Natural killer cell (primary cell): ENCODE measurements around the gene POLR3GL. TPM values are rescaled to one million over a fixed set of nuclear protein-coding genes. Genes with fewer than 3 reads are reported as not detected.
A peak's percentile ranks its signal among the peaks of the same experiment; 100 is the strongest.

Experiments
- ATAC-seq, 3 donors: fragments of 150-1000 bp in 2 of 3; fragments of 200-7000 bp in 1 of 3; cut with Tn5 transposase; 1 replicate in 1 of 3; 2 replicates in 2 of 3; pipeline ENCODE4 v1.10.0; 2021; ENCODE audit warnings: mild to moderate bottlenecking in 2 of 3, moderate library complexity in 2 of 3
- DNase-seq, 2 donors: peaks; one replicate each; pipeline versions ENCODE4 v3.0.0 to v3.0.0-alpha.2; 2013 to 2021; ENCODE audit warnings: mixed read lengths in 1 of 2
- H3K27ac ChIP-seq: one replicate; pipeline ENCODE4 v1.5.1; 2013; ENCODE audit warnings: mild to moderate bottlenecking, low read length
- H3K27me3 ChIP-seq: one replicate; pipeline ENCODE4 v1.6.1; 2013; ENCODE audit warnings: low read length; ENCODE audit not compliant: control insufficient read depth, insufficient read depth
- H3K36me3 ChIP-seq: one replicate; pipeline ENCODE4 v1.6.1; 2013; ENCODE audit warnings: low read length; ENCODE audit not compliant: control insufficient read depth, insufficient read depth
- H3K4me1 ChIP-seq: one replicate; pipeline ENCODE4 v1.6.1; 2013; ENCODE audit warnings: low read length; ENCODE audit not compliant: control insufficient read depth, insufficient read depth
- H3K4me3 ChIP-seq: one replicate; pipeline ENCODE4 v1.5.1; 2013; ENCODE audit warnings: low read length
- H3K9me3 ChIP-seq: one replicate; pipeline ENCODE4 v1.6.1; 2013; ENCODE audit warnings: low read length; ENCODE audit not compliant: control insufficient read depth, insufficient read depth
- H3K27ac Mint-ChIP-seq, 2 donors: one replicate each; pipeline ENCODE4 v1.8.0; 2022; ENCODE audit warnings: mild to moderate bottlenecking in 2 of 2, mixed read lengths in 2 of 2, moderate library complexity in 1 of 2
- H3K27me3 Mint-ChIP-seq, 2 donors: one replicate each; pipeline ENCODE4 v1.8.0; 2022; ENCODE audit warnings: low read depth in 2 of 2, mixed read lengths in 2 of 2
- H3K36me3 Mint-ChIP-seq: one replicate; pipeline ENCODE4 v1.8.0; 2022; ENCODE audit warnings: mixed read lengths
- H3K4me1 Mint-ChIP-seq, 2 donors: one replicate each; pipeline ENCODE4 v1.8.0; 2022; ENCODE audit warnings: mixed read lengths in 2 of 2
- H3K4me3 Mint-ChIP-seq: one replicate; pipeline ENCODE4 v1.8.0; 2022; ENCODE audit warnings: mild to moderate bottlenecking, moderate library complexity, mixed read lengths
- H3K9me3 Mint-ChIP-seq, 2 donors: one replicate each; pipeline ENCODE4 v1.8.0; 2022; ENCODE audit warnings: mixed read lengths in 2 of 2
- WGBS: methylation state at CpG from one replicate; pipeline ENCODE4 v1.1.7; 2013; ENCODE audit warnings: missing lambda C conversion rate; ENCODE audit not compliant: insufficient coverage; 5-methylcytosine and 5-hydroxymethylcytosine counted together
- intact Hi-C: fragments of 100-400 bp; cut with micrococcal nuclease; formaldehyde crosslinking; loops from one replicate; pipeline ENCODE4 v1.14.2; 2022
- total RNA-seq, 4 donors: library from RNA; stranded (reverse); fragments of 120-200 nt in 1 of 4; gene quantifications; one replicate each; pipeline versions ENCODE4 v1.2.3 to v1.2.4, GENCODE V29; 2013 to 2022
- TF ChIP-seq, protein P1 (sequence below): fragments of 200-600 bp; IDR thresholded peaks from one replicate; pipeline ENCODE4 v1.8.0; 2022; ENCODE audit warnings: antibody characterized with exemption

POLR3GL gene
- total RNA-seq, 3 donors from 2014 or later (not counting 1 experiment from before 2014, with no cell fraction given): 34.9 to 37.5 (median 37.4) TPM

DNA sequence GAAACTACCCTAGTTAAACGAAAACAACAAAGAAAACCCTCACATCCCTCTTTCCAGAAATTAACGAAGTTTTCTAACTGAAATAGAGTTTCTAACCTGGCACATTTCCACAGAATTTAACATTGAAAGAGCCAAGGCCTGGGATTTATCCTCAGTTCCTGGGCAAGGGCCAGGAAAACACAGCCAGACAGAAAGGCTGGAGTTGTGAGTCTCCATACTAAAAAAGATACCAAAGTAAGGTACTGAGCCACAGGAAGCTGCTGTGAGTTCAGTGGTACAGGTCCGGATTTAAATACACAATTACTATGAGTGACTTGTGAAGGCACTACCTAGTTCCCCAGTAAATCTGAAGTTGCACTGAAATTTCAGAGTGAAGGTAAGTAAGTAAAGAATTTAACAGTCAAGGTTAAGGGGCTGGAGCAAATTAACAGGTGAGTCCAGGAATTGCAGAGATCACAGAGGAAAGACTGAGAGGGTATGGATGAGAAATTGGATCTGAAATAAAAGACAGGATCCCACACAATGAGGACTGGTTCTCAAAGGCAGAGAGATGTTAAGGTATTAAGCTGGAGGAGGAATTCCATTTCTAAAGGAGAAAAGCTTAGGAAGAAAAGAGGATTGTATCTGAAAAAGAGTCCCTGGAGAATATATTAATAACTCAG lies 7.6 kb upstream of the POLR3GL start:
- Mint-ChIP-seq H3K36me3 (no peaks in the 10 kb centered on the region), H3K4me3 (peak overlapping the region; percentile 96), H3K9me3 (no peaks in the 10 kb centered on the region), H3K4me1 (peaks cover 73 to 79% of the 10 kb centered on the region in 2 donors), H3K27ac (peak overlapping the region; percentile 86 to 87), H3K27me3 (no peaks in the 10 kb centered on the region)
- intact Hi-C loops: loop anchor here (2.0 kb wide), 1 partner anchor 22 kb away; no protein-coding TSS in a partner anchor
- H3K4me1 ChIP-seq: peaks cover 37% of the 10 kb centered on the region
- peaks cover 1% of the 10 kb centered on the region for H3K36me3 ChIP-seq
- H3K9me3 ChIP-seq: no peaks in the 10 kb centered on the region
- no peaks in the 10 kb centered on the region for H3K27me3 ChIP-seq
- TF ChIP-seq, protein P1, sequence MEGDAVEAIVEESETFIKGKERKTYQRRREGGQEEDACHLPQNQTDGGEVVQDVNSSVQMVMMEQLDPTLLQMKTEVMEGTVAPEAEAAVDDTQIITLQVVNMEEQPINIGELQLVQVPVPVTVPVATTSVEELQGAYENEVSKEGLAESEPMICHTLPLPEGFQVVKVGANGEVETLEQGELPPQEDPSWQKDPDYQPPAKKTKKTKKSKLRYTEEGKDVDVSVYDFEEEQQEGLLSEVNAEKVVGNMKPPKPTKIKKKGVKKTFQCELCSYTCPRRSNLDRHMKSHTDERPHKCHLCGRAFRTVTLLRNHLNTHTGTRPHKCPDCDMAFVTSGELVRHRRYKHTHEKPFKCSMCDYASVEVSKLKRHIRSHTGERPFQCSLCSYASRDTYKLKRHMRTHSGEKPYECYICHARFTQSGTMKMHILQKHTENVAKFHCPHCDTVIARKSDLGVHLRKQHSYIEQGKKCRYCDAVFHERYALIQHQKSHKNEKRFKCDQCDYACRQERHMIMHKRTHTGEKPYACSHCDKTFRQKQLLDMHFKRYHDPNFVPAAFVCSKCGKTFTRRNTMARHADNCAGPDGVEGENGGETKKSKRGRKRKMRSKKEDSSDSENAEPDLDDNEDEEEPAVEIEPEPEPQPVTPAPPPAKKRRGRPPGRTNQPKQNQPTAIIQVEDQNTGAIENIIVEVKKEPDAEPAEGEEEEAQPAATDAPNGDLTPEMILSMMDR: no peak
- ATAC-seq (no peak), DNase-seq (peak in 1 of 2 donors; percentile 52)
- peak overlapping the region; percentile 88 for H3K4me3 ChIP-seq
- 5% methylated on average over 3 of the region's 3 CpGs for WGBS
- peak overlapping the region; percentile 85 for H3K27ac ChIP-seq

DNA sequence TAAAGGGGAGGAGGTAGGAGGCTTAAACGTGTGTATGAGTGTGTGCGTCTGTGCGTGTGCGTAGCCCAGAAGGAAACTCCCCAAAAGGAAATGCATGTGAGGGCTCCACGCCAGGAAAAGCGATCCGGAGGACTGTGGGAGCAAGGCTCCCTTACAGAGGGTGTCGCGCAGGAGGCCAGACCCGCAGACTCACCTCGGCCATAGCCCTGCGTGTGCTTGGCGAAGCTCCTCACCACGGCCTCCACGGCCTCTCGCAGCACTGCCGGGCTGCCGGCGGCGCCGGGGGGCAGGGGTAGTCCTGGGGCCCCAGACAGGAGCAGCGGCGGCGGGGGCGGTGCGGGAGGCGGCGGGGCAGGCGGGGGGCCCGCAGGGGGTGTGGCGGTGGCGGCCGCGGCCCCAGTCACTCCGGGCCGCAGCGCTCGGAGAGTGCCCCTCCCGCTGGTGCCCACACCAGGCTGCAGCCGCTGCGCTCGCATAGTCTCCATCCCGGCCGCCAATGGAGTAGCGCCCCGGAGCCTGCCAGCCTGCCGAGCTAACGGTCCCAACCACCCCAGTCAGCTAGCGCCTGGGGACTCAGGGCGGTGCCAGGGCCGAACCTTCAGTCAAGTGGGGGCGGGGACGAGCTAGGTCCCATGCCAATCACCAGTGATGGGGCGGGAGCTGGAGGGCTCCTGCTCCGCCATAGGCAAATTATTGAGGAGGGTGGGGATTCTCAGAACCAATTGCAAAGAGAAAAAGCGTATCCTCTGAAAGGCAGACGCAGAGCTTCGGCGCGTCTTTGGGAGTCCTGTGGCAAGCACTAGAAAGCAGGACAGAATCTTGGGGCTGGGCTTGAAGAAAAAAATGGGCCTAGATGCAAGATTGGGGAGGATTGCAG lies 6.8 kb upstream of the POLR3GL start, which contains the start of gene LIX1L:
Gene LIX1L, minus strand, starts transcription at position 575 of the 877 bp plus-strand sequence. Its CDS starts 90 bp downstream, at position 485.
- Mint-ChIP-seq H3K36me3 (no peaks in the 10 kb centered on the region), H3K4me3 (peak within 1 kb of the TSS; percentile 96), H3K27ac (peak within 1 kb of the TSS; percentile 86 to 87), H3K9me3 (no peaks in the 10 kb centered on the region), H3K27me3 (no peaks in the 10 kb centered on the region), H3K4me1 (peaks cover 77 to 83% of the 10 kb centered on the region in 2 donors)
- peaks cover 1% of the 10 kb centered on the region for H3K36me3 ChIP-seq
- intact Hi-C loops: loop anchor here (2.0 kb wide), 1 partner anchor 21 kb away; no protein-coding TSS in a partner anchor
- peaks cover 44% of the 10 kb centered on the region for H3K4me1 ChIP-seq
- no peaks in the 10 kb centered on the region for H3K9me3 ChIP-seq
- WGBS: under 1% methylated on average over 60 of the region's 60 CpGs
- peak within 1 kb of the TSS; percentile 85 for H3K27ac ChIP-seq
- no peaks in the 10 kb centered on the region for H3K27me3 ChIP-seq
- ATAC-seq (peak; percentile 87 to 98 (median 91)), DNase-seq (peak; percentile 88 to 98)
- peak within 1 kb of the TSS; percentile 88 for H3K4me3 ChIP-seq
- TF ChIP-seq, protein P1: no peak

DNA sequence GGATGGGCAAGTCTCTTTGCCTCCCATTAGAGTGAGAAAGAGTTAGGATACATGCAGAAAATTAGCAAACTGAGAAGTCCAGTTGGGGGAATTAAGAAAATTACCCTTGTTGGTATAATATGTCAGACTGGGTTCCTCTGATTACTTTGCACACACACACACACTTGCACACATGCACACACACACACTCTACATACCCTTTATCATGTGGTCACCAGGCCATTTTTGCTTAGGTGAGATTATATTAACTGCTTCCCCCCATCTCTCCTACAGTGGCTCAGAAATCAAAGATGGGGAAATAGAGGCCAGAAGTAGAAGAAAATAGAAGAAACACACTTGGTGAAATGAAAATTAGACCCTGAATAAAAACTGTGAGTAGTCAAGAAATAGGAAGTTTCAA lies 5.8 kb upstream of the POLR3GL start:
- DNase-seq (no peak), ATAC-seq (no peak)
- H3K4me1 ChIP-seq: peaks cover 55% of the 10 kb centered on the region
- Mint-ChIP-seq H3K9me3 (no peaks in the 10 kb centered on the region), H3K36me3 (no peaks in the 10 kb centered on the region), H3K4me3 (peak overlapping the region; percentile 94), H3K27me3 (no peaks in the 10 kb centered on the region), H3K4me1 (peaks cover 87 to 88% of the 10 kb centered on the region in 2 donors), H3K27ac (peak overlapping the region; percentile 86 to 87)
- TF ChIP-seq, protein P1: no peak
- H3K36me3 ChIP-seq: no peaks in the 10 kb centered on the region
- no peak overlapping the region for H3K4me3 ChIP-seq
- H3K9me3 ChIP-seq: no peaks in the 10 kb centered on the region
- H3K27me3 ChIP-seq: no peaks in the 10 kb centered on the region
- intact Hi-C loops: no loop called here
- H3K27ac ChIP-seq: peak overlapping the region; percentile 85
